AG08396 (cell line): ENCODE results near the gene SFXN3.

Source experiments
- DNase-seq: peaks from one replicate; pipeline ENCODE4 v3.0.0; 2012; ENCODE audit warnings: low spot score, mixed read lengths

The SFXN3 gene

GRCh38 chr10:101031128-101031795 lies at the start of gene SFXN3, which contains the start of gene PDZD7:
Gene SFXN3, plus strand, starts transcription at chr10:101031234. Its CDS starts 3,461 bp downstream, at chr10:101034695.
Gene PDZD7, minus strand, starts transcription at chr10:101031129. Its CDS starts 910 bp downstream, at chr10:101030219.
- DNase-seq, result peak; percentile 97

- no peak for DNase-seq
Observed at GRCh38 chr10:100982916-100983830, 47.9 kb upstream of the SFXN3 start.

- no peak for DNase-seq
Observed at GRCh38 chr10:100983868-100984671, 47.0 kb upstream of the SFXN3 start.

- DNase-seq, result no peak
Observed at GRCh38 chr10:100984672-100985177, 46.3 kb upstream of the SFXN3 start.

DNA sequence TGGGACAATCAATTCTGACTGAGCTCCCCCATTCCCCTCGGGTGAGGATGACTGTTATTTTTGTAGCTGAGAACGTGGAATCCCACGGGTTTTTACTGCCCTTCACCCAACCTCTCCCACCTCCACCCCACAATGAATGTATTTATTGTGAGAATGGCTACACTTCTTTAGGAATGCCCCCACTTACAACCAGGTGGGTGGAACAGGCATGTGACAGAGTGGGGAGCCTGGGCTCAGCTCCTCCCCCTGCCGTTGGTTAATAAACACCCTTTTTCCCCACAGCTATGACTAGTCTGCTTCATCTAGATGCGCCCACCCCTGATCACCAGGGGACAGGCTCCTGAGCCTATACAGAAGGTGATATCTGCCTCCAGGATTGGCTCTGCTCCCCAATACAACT lies 45.7 kb upstream of the SFXN3 start:
- DNase-seq, result no peak

GRCh38 chr10:100986623-100986951 lies 44.4 kb upstream of the SFXN3 start:
- DNase-seq, result no peak

DNA sequence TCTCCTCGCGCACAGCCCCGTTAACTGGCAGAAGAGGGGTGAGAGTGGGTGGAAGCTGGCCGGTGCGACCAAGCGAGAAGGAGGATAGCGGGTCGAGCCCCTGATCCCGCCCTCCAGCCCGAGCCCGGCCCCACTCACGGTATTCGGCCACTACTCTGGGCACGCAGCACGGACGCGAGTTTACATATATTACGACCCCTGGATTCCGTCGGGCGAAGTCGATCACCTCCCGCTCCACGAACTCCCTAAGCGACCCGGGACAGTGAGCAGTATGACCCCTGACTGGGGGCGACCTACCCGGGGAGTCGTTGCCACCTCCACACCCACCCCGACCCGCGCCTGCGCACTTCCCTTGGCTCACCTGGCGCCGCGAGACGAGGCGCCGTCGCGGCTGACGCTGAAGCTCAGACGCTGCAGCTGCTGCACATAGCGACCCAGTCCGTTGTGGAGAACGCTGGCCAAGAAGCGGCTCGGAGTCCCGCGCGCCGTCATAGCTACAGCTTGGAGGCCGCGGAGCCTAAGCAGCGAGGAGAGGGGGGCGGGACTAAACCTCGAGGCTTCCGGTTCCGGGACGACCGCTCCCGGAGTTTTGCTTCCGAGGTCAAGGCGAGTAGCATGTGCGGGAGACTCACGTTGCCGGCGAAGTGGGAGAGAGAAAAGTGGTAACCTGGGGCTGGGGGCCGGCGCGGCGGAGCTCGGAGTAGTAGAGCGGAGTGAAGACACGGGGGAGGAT lies 43.9 kb upstream of the SFXN3 start, which contains the start of the genes MRPL43 and TWNK:
MRPL43 (minus strand) TSS at position 546 of the 733 bp plus-strand sequence; CDS start at position 492, 54 bp downstream.
TWNK (plus strand) TSS at position 592 of the 733 bp plus-strand sequence. CDS start 668 bp downstream, outside the sequence.
- DNase-seq, result peak; percentile 92

DNA sequence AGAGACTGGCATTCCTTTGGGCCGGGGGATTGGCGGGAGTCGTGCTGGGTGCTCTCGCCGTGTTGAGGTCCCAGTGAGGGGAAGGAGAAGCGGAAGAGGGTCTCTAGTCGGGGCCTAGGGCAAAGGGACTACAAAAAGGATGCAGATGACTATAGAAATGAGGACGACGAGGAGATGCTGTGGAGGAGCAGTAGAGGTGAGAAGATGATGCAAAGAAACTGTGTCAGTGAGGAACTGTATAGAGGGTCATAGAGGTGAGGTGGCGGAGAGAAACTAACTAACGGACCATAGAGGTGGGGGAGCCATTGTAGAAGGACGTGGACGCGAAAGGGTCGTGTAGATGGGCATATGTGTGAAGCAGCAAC lies 43.4 kb upstream of the SFXN3 start:
- DNase-seq, result no peak

GRCh38 chr10:100988166-100988565 lies 42.9 kb upstream of the SFXN3 start:
- no peak for DNase-seq

DNA sequence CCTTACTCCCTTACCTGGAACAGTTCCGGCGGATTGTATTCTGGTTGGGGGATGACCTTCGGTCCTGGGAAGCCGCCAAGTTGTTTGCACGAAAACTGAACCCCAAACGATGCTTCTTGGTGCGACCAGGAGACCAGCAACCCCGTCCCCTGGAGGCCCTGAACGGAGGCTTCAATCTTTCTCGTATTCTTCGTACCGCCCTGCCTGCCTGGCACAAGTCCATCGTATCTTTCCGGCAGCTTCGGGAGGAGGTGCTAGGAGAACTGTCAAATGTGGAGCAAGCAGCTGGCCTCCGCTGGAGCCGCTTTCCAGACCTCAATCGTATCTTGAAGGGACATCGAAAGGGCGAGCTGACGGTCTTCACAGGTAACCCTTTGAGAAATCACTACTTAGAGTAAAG lies 41.9 kb upstream of the SFXN3 start:
- no peak for DNase-seq

DNA sequence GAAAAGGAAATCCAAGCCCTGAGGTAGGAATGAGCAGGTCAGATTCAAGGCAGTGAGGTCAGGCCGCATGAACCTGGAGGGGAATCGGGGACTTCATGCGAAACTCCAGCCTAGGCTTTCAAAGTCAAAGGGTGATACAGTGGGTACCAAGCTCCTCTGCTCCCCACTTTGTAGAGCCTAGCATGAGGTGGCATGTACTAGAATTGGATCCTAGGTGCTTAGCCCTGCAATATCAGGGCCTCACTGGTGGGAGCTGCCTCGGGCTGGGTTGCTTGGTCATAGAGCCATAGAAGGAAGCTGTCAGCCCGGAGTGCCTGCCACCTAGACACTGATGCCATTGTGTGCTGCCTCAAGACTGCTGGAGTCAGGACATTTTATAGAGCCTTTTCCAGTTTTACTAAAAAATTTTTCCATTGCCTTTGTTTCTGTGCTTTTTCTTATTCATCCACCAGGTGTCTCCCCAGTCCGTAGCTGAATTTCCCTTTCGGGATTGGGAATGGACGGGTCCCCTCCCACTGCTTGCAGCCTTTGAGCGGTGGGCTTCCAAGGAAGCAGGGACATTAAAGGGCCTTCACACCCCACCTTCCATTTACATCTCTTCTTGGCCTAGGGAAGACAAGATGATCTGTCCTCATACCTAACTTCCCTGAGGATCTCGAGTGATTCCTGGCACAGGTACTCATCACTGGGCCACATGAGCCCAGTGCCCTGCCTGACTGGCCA lies 36.9 kb upstream of the SFXN3 start:
- peak; percentile 62 for DNase-seq

- DNase-seq, result no peak
Observed at GRCh38 chr10:100995181-100995580, 35.9 kb upstream of the SFXN3 start.

- DNase-seq, result peak; percentile 48
Observed at GRCh38 chr10:100996678-100997359, 34.2 kb upstream of the SFXN3 start.

DNA sequence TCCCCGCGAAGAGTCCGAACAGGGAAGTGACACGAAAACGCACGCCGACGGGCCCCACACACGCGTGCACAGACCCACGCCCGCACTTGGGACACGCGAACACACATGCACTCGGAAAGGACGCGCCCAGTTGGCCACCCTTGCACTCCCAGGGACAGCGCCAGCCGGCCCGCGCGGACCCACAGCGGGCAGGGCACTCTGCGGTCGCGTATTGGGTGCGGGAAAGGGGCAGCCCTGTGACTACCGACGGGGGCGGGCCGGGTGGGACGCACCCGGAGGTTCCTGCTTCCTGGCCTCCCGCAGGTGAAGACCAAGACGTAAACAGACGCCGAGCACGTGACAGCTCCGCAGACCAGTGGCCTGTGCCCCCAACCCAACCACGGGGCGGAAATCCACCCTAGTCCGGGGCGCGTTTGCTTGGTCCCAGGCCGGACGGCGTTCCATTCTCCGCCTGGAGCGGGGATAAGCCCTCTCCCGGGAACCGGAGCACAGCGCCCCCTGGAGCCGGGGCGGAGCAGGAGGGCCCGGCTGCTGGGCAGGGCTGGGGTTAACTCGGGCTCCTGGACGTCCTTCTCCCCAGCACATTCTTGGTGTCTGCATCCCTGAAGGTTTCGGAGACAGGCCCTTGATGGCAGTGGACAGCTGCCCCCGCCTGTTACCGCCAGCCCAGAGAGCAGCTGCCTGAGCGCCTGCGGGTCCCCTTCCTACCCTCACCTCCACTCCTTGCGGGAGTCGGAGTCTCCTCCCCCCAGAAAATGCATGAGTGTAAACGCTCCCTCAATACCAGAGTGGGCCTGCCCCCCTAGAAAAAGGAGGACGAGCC lies 33.5 kb upstream of the SFXN3 start:
- peak; percentile 92 for DNase-seq

DNA sequence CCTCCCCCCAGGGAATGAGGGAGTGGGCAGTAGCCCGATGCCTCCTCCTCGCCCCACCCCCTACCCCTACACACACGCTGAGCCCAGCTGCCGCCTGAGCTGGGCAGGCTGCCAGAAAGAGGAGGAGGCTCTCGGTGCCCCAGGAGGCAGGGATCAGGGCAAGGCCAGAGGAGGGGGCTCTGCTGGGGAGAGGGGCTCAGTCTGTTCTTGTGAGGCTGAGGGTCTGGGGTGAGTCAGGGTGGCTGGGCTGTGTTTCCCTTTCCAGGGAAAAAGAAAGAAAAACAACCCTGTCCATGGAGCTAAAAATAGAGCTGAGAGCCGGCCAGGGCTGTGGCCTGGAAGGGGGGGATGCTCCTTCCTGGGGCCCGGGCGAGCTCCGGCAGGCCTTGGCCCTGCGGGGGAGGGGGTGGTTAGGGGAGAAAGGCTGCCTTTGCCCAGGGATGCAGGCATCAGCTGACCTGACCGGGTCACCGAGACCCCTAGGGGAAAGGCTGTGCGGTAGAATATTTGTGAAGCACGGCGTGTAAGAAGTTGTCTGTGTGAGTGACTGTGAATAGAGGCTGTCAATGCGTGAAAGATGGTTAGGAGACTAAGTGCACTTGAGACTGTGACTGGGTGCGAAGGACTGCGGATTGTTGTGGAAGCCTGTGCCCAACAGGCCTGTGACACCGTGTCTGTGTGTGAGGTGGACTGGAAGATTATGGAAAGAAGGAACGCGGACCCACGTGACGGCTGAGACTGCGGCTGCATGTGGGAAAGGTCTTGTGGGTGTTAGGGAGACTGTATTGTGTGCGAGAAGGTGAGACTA lies 32.6 kb upstream of the SFXN3 start:
- peak; percentile 92 for DNase-seq

- peak; percentile 92 for DNase-seq
Observed at GRCh38 chr10:100998991-100999741, 31.9 kb upstream of the SFXN3 start.

DNA sequence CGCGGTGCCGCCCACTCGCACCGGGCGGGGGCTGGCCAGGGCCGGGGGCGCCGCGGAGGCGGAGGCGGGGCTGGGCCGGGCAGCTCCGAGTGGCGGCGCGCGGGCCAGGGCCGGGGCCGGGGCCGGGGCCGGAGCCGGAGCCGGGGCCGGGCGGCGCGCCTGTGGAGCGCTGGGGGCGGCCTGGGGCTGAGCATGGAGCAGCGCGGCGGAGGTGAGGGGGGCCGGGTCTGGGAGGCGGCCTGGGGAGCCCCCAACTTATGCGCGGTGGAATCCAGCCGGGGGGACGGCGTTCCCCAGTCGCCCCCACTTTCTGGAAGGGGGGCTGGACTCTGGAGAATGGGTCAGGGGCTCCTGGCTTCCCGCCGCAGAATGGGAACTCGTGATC lies 31.3 kb upstream of the SFXN3 start, which contains the start of gene LZTS2:
LZTS2 (plus strand) TSS at position 67 of the 385 bp plus-strand sequence. CDS start 2,731 bp downstream, outside the sequence.
- DNase-seq, result no peak
